HepG2 (cell line): ENCODE measurements around the gene DPM2. TPM values are rescaled to one million over a fixed set of nuclear protein-coding genes. Genes with fewer than 3 reads are reported as not detected.
A peak's percentile ranks its signal among the peaks of the same experiment; 100 is the strongest.

Experiments
- ADNP ChIP-seq: sonication (generic); formaldehyde crosslinking; IDR thresholded peaks from 2 replicates; pipeline ENCODE4 v1.4.0; 2020; ENCODE audit warnings: missing genetic modification reagents
- ARID4A ChIP-seq: sonication (generic); formaldehyde crosslinking; IDR thresholded peaks from 2 replicates; pipeline ENCODE4 v1.5.0; 2020; ENCODE audit warnings: mild to moderate bottlenecking, missing genetic modification reagents, borderline replicate concordance
- DMTF1 ChIP-seq: sonication (generic); formaldehyde crosslinking; IDR thresholded peaks from 2 replicates; pipeline ENCODE4 v1.4.0; 2020; ENCODE audit warnings: mild to moderate bottlenecking, missing genetic modification reagents
- DPF2 ChIP-seq: sonication (generic); formaldehyde crosslinking; IDR thresholded peaks from 2 replicates; pipeline ENCODE4 v1.4.0; 2020; ENCODE audit warnings: mild to moderate bottlenecking, low read depth, missing genetic modification reagents, borderline replicate concordance
- HOXA3 ChIP-seq: sonication (generic); formaldehyde crosslinking; IDR thresholded peaks from 2 replicates; pipeline ENCODE4 v1.5.0; 2020; ENCODE audit warnings: missing genetic modification reagents
- KLF16 ChIP-seq, 2 experiments: sonication (generic) in 1 of 2; formaldehyde crosslinking in 1 of 2; IDR thresholded peaks; 2 replicates each; pipeline versions ENCODE4 v1.6.1 to v1.8.0; 2016 to 2023; ENCODE audit warnings: missing genetic modification reagents in 2 of 2, missing compliant biosample characterization in 1 of 2
- NCOR1 ChIP-seq: fragments of 200-600 bp; sonication (generic); IDR thresholded peaks from 2 replicates; pipeline ENCODE4 v1.7.0; 2017; ENCODE audit warnings: antibody characterized with exemption, low read length, borderline replicate concordance
- RBAK ChIP-seq: sonication (generic); formaldehyde crosslinking; IDR thresholded peaks from 2 replicates; pipeline ENCODE4 v1.5.1; 2020; ENCODE audit warnings: mild to moderate bottlenecking, missing genetic modification reagents
- SOX13 ChIP-seq, 3 experiments: fragments of 450-650 bp in 1 of 3; sonication (generic) in 1 of 3; formaldehyde crosslinking in 1 of 3; IDR thresholded peaks in 2 of 3; conservative IDR thresholded peaks in 1 of 3; 2 replicates each; pipeline versions ENCODE4 v1.5.0 to v1.6.1; 2016 to 2020; ENCODE audit warnings: antibody characterized with exemption in 1 of 3, mild to moderate bottlenecking in 1 of 3, missing compliant biosample characterization in 1 of 3, missing genetic modification reagents in 1 of 3, moderate library complexity in 1 of 3
- THAP7 ChIP-seq: sonication (generic); formaldehyde crosslinking; IDR thresholded peaks from 2 replicates; pipeline ENCODE4 v1.8.1; 2023; ENCODE audit warnings: mild to moderate bottlenecking, missing genetic modification reagents
- U2AF1 ChIP-seq: fragments of 200-400 bp; formaldehyde crosslinking; optimal IDR thresholded peaks from 2 replicates; pipeline ENCODE3; 2017; ENCODE audit warnings: mild to moderate bottlenecking, low read depth, low read length
- ZMYM3 ChIP-seq: sonication (generic); formaldehyde crosslinking; IDR thresholded peaks from 2 replicates; pipeline ENCODE4 v1.5.1; 2020; ENCODE audit warnings: mild to moderate bottlenecking, missing genetic modification reagents
- polyA plus RNA-seq, 8 experiments: library from polyadenylated mRNA; depleted of rRNA in 3 of 8; stranded (reverse) in 7 of 8; unstranded in 1 of 8; fragments of >200 nt; fragmentation: Illumina TruSeq in 4 of 8; extraction: Trizol in 4 of 8; gene quantifications; 2 replicates each; pipeline versions ENCODE4 v1.2.1 to v1.2.3, GENCODE V29; 2011 to 2016; ENCODE audit warnings: low read depth in 4 of 8, missing spikeins in 1 of 8, mixed read lengths in 1 of 8; ENCODE audit not compliant: insufficient read depth in 1 of 8
- total RNA-seq, 5 experiments: library from RNA; depleted of rRNA; stranded (reverse); fragments of >200 nt; fragmentation: Illumina TruSeq; extraction: Trizol; gene quantifications; 2 replicates each; pipeline ENCODE4 v1.2.3, GENCODE V29; 2016; ENCODE audit warnings: low read depth in 1 of 5
- TF ChIP-seq, protein P1 (sequence below): sonication (generic); formaldehyde crosslinking; IDR thresholded peaks from 2 replicates; pipeline ENCODE4 v1.4.0; 2020; ENCODE audit warnings: missing genetic modification reagents, borderline replicate concordance
- TF ChIP-seq, protein P2 (sequence below): sonication (generic); formaldehyde crosslinking; IDR thresholded peaks from 2 replicates; pipeline ENCODE4 v1.8.0; 2023; ENCODE audit warnings: mild to moderate bottlenecking, missing genetic modification reagents

Gene DPM2
- total and polyA plus RNA-seq, 2 of the 13 experiments (the other 11 are each of a cell fraction or from before 2014, with no cell fraction given), result 24.8 to 35.3 TPM

- TF ChIP-seq U2AF1 (no peak), SOX13 (IDR thresholded peaks at IDR 0.05) (no peak), SOX13 (CRISPR knock-in tag; conservative IDR thresholded peaks at IDR 0.05 in 1 of 2, IDR thresholded peaks at IDR 0.05 in 1 of 2) (0 out of 4 replicates have a peak, but pooled peaks of 1 of the 2 experiments have one; percentile 11), ARID4A (peak; percentile 41; the same call in 1 of the 2 replicates), DMTF1 (CRISPR knock-in tag) (no peak), HOXA3 (CRISPR knock-in tag) (no peak; the same call in 1 of the 2 replicates), ADNP (no peak), THAP7 (CRISPR knock-in tag) (no peak), RBAK (CRISPR knock-in tag) (no peak), ZMYM3 (CRISPR knock-in tag) (no peak), KLF16 (CRISPR knock-in tag; IDR thresholded peaks at IDR 0.05) (no peak), DPF2 (CRISPR knock-in tag) (no peak), NCOR1 (no peak)
- TF ChIP-seq, protein P1, sequence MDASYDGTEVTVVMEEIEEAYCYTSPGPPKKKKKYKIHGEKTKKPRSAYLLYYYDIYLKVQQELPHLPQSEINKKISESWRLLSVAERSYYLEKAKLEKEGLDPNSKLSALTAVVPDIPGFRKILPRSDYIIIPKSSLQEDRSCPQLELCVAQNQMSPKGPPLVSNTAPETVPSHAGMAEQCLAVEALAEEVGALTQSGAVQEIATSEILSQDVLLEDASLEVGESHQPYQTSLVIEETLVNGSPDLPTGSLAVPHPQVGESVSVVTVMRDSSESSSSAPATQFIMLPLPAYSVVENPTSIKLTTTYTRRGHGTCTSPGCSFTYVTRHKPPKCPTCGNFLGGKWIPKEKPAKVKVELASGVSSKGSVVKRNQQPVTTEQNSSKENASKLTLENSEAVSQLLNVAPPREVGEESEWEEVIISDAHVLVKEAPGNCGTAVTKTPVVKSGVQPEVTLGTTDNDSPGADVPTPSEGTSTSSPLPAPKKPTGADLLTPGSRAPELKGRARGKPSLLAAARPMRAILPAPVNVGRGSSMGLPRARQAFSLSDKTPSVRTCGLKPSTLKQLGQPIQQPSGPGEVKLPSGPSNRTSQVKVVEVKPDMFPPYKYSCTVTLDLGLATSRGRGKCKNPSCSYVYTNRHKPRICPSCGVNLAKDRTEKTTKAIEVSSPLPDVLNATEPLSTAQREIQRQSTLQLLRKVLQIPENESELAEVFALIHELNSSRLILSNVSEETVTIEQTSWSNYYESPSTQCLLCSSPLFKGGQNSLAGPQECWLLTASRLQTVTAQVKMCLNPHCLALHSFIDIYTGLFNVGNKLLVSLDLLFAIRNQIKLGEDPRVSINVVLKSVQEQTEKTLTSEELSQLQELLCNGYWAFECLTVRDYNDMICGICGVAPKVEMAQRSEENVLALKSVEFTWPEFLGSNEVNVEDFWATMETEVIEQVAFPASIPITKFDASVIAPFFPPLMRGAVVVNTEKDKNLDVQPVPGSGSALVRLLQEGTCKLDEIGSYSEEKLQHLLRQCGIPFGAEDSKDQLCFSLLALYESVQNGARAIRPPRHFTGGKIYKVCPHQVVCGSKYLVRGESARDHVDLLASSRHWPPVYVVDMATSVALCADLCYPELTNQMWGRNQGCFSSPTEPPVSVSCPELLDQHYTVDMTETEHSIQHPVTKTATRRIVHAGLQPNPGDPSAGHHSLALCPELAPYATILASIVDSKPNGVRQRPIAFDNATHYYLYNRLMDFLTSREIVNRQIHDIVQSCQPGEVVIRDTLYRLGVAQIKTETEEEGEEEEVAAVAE, result no peak
- TF ChIP-seq, protein P2, sequence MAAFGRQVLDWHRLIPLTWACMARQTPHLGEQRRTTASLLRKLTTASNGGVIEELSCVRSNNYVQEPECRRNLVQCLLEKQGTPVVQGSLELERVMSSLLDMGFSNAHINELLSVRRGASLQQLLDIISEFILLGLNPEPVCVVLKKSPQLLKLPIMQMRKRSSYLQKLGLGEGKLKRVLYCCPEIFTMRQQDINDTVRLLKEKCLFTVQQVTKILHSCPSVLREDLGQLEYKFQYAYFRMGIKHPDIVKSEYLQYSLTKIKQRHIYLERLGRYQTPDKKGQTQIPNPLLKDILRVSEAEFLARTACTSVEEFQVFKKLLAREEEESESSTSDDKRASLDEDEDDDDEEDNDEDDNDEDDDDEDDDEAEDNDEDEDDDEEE (CRISPR knock-in tag), result no peak; the same call in 1 of the 2 replicates
These were observed 7.2 kb downstream of the DPM2 start, which contains the start of gene PIP5KL1 (continued) for GRCh38 chr9:127930231-127931091.
